Testis (tissue), 3 donors: ENCODE results near the gene SLC2A4. TPM values are rescaled to one million over a fixed set of nuclear protein-coding genes. Genes with fewer than 3 reads are reported as not detected.

Source experiments
- DNase-seq: peaks from one replicate; pipeline ENCODE4 v3.0.0-alpha.2; 2019
- H3K27ac ChIP-seq, 2 donors: fragments of 200-600 bp; sonication (generic); one replicate each; pipeline ENCODE4 v1.5.1; 2019
- H3K27me3 ChIP-seq: fragments of 200-600 bp; sonication (generic); one replicate; pipeline ENCODE4 v1.5.1; 2019
- H3K36me3 ChIP-seq: fragments of 200-600 bp; sonication (generic); one replicate; pipeline ENCODE4 v1.5.1; 2017; ENCODE audit warnings: low read depth; ENCODE audit errors: missing control alignments
- H3K4me1 ChIP-seq: fragments of 200-600 bp; sonication (generic); one replicate; pipeline ENCODE4 v1.5.1; 2019
- H3K4me3 ChIP-seq, 2 donors: fragments of 200-600 bp; sonication (generic); one replicate each; pipeline ENCODE4 v1.5.1; 2017 to 2019
- H3K9me3 ChIP-seq: fragments of 200-600 bp; sonication (generic); one replicate; pipeline ENCODE4 v1.5.1; 2017
- POLR2A ChIP-seq: fragments of 450-650 bp; IDR thresholded peaks from one replicate; pipeline ENCODE4 v1.6.1; 2017; ENCODE audit warnings: antibody characterized with exemption, mild to moderate bottlenecking, moderate library complexity
- WGBS, 2 donors: methylation state at CpG; one replicate each; pipeline ENCODE4 v1.1.5; 2018; 5-methylcytosine and 5-hydroxymethylcytosine counted together
- intact Hi-C: fragments of 100-400 bp; cut with DNase I; formaldehyde crosslinking; loops from one replicate; pipeline ENCODE4 v1.15.1; 2023; ENCODE audit warnings: low total_unique reads
- polyA plus RNA-seq: library from polyadenylated mRNA; stranded (reverse); fragments of 350-450 nt; fragmentation: Illumina TruSeq; extraction: RNeasy Lipid Tissue Mini Kit (QIAGEN cat#74804); gene quantifications from one replicate; pipeline ENCODE4 v1.2.3, GENCODE V29; 2014; ENCODE audit warnings: low read depth, low replicate concordance; ENCODE audit not compliant: insufficient read depth
- total RNA-seq, 2 donors: library from RNA; depleted of rRNA; stranded (reverse); fragments of >200 nt; gene quantifications; one replicate each; pipeline ENCODE4 v1.2.3, GENCODE V29; 2016
- TF ChIP-seq, protein P1 (sequence below), 3 experiments: fragments of 450-650 bp in 2 of 3; fragments of 200-600 bp in 1 of 3; sonication (generic) in 1 of 3; IDR thresholded peaks; one replicate each; pipeline ENCODE4 v1.5.1; 2016 to 2019; ENCODE audit warnings: antibody characterized with exemption in 3 of 3, mild to moderate bottlenecking in 2 of 3, moderate library complexity in 1 of 3

SLC2A4 gene
- total and polyA plus RNA-seq, 3 donors from 2014 or later = 4.2 to 6.6 (median 4.7) TPM

DNA sequence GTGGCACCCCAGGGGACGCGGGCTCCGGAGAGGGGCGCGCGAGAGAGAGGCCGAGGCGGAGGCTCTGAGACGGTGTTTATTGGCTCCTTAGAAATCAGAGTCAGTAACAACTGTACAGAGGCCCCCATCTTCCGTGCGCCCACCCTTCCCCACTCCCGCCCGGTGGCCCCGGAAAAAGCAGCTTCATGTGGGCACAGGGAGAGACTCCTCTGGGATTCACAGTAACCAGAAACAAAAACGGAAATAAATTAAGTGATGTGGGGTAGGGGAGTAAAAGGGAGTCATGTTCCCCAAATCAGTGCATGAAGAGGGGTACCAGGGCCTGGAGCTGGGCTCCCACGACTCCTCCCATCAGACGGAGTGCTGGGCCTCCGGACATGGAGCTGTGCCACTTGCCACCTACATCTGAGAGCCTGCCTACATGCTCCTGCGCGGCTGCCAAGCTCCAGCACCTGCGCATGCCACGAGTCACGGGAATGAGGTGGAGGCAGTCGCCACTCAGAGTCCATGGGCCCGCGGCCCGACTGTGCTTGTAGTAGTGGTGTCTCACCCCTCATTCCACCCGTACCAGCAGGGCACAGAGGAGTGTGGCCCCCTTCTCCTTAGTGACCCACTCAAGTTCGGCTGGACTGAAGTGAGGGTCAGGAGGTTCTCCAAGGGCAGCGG lies 34.2 kb downstream of the SLC2A4 start:
- H3K27ac ChIP-seq = peak overlapping the region; percentile 75 to 94
- H3K4me3 ChIP-seq = peak overlapping the region; percentile 84 to 86
- H3K27me3 ChIP-seq = no peaks in the 10 kb centered on the region
- peak; percentile 31 for DNase-seq
- no peaks in the 10 kb centered on the region for H3K9me3 ChIP-seq
- H3K36me3 ChIP-seq = no peaks in the 10 kb centered on the region
- intact Hi-C loops = no loop called here
- TF ChIP-seq, protein P1, sequence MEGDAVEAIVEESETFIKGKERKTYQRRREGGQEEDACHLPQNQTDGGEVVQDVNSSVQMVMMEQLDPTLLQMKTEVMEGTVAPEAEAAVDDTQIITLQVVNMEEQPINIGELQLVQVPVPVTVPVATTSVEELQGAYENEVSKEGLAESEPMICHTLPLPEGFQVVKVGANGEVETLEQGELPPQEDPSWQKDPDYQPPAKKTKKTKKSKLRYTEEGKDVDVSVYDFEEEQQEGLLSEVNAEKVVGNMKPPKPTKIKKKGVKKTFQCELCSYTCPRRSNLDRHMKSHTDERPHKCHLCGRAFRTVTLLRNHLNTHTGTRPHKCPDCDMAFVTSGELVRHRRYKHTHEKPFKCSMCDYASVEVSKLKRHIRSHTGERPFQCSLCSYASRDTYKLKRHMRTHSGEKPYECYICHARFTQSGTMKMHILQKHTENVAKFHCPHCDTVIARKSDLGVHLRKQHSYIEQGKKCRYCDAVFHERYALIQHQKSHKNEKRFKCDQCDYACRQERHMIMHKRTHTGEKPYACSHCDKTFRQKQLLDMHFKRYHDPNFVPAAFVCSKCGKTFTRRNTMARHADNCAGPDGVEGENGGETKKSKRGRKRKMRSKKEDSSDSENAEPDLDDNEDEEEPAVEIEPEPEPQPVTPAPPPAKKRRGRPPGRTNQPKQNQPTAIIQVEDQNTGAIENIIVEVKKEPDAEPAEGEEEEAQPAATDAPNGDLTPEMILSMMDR (IDR thresholded peaks at IDR 0.05) = no peak
- no peak for TF ChIP-seq POLR2A
- 15 to 31% methylated on average over 20 to 30 of the region's 30 CpGs for WGBS, 2 donors
- H3K4me1 ChIP-seq = no peaks in the 10 kb centered on the region

DNA sequence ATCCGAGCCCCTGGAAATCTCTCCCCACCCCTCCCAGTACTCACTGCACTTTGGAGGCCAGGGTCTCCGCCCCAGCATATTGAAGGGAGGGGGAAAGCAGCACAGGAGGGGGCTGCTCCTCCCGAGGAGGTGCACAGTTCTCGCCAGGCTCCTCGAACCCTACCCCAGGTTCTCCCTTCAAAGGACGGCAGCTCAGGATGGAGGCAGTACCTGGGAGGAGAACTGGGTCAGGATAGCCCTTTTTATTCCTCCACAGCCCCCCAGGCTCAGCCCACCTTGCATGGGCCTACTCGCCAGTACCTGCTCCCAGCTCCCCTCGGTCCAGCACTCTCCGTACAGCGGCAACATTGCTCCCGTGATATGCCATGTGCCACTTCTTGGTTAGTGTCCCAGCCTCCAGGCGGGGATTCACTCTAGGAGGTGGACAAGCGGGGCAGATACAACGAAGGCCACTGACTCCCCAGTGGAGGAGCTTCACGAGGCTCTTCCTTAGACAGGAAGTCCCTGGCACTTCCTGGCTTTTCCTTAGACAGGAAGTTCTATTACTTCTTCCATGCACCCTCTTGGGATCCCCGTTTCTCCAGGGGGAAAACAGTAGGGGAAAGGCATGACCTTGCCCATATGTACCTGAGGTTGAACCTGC lies 35.8 kb downstream of the SLC2A4 start:
- no peak overlapping the region for H3K27ac ChIP-seq
- no peak overlapping the region for H3K4me3 ChIP-seq
- no peak for DNase-seq
- H3K4me1 ChIP-seq = no peaks in the 10 kb centered on the region
- H3K36me3 ChIP-seq = no peaks in the 10 kb centered on the region
- H3K9me3 ChIP-seq = no peaks in the 10 kb centered on the region
- TF ChIP-seq POLR2A = no peak
- TF ChIP-seq, protein P1 (IDR thresholded peaks at IDR 0.05) = no peak
- WGBS, 2 donors = 72 to 81% methylated on average over 10 to 16 of the region's 16 CpGs
- intact Hi-C loops = no loop called here
- no peaks in the 10 kb centered on the region for H3K27me3 ChIP-seq

DNA sequence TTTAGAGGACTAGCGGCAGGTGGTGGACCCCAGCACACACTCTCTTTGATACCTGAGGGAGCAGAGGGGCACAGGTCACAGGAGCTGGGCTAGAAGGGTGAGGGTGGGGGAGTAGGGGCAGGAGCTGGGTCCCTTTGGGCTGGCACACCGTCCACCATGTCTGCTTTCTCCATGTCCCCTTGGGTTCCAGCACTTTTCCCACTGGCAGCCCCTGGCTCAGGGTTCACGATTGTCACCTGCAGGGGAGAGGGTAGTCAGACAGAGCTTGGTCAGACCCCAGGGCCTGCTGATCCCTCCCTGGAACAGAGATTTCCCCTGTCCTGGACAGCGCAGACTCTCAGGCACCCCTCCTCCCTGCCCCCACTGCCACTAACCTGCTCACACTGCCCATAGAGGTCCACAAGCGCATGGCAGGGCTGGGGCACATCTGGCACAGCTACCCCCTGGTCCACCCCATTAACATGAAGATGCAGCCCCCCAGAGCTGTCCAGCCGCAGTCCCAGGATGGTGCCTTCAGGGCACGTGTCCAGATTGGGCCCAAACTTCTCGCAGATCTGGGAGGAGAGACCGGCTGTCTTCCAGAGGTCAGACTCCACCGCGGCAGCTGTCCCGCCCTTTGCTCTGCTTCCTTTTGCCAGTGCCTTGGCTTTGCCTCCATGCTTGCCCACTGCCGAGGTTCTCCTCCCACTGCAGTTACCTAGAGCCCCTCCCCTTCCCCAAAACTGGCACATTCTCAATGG lies 36.8 kb downstream of the SLC2A4 start:
- no peak for DNase-seq
- Histone ChIP-seq H3K4me3 (no peak overlapping the region), H3K4me1 (no peaks in the 10 kb centered on the region), H3K27me3 (no peaks in the 10 kb centered on the region), H3K36me3 (no peaks in the 10 kb centered on the region), H3K27ac (no peak overlapping the region), H3K9me3 (no peaks in the 10 kb centered on the region)
- WGBS, 2 donors = 84 to 90% methylated on average over 13 of the region's 13 CpGs
- TF ChIP-seq POLR2A = no peak
- TF ChIP-seq, protein P1 (IDR thresholded peaks at IDR 0.05) = no peak
- intact Hi-C loops = no loop called here

DNA sequence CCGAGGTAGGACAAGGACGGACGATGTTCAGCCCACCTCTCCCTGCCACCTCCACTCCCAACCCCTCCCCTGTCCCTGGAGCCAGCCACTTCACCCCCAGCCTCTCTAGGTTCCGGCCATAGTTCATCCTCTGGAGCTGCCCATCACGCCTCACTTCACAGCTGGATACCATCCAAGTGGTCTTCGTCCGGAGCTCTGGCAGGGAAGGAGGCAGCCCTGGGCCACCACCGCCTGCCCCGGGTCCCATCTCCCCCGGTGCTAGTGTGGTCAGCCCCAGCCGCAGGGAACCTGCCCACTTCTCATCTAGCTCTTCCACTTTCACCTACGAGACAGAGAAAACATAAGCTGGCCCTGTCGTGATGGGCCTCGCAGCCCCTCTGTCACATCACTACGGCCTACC lies 39.9 kb downstream of the SLC2A4 start:
- intact Hi-C loops = no loop called here
- Histone ChIP-seq H3K27me3 (no peaks in the 10 kb centered on the region), H3K27ac (no peak overlapping the region), H3K4me3 (no peak overlapping the region), H3K4me1 (no peaks in the 10 kb centered on the region), H3K36me3 (no peaks in the 10 kb centered on the region), H3K9me3 (no peaks in the 10 kb centered on the region)
- no peak for TF ChIP-seq POLR2A
- TF ChIP-seq, protein P1 (IDR thresholded peaks at IDR 0.05) = no peak
- 90 to 94% methylated on average over 15 of the region's 15 CpGs for WGBS, 2 donors
- DNase-seq = no peak
